PC-9 (cell line): ENCODE results near the gene FCMR.

ENCODE experiments used
- EZH2 ChIP-seq: fragments of 200-600 bp; sonication (generic); IDR thresholded peaks from 2 replicates; pipeline ENCODE4 v1.8.0; 2017; ENCODE audit warnings: antibody characterized with exemption, low read depth
- TF ChIP-seq, protein P1 (sequence below): fragments of 200-600 bp; sonication (generic); conservative IDR thresholded peaks from 2 replicates; pipeline ENCODE4 v1.6.1; 2017; ENCODE audit warnings: mixed run types, antibody characterized with exemption, mild to moderate bottlenecking, moderate library complexity

DNA sequence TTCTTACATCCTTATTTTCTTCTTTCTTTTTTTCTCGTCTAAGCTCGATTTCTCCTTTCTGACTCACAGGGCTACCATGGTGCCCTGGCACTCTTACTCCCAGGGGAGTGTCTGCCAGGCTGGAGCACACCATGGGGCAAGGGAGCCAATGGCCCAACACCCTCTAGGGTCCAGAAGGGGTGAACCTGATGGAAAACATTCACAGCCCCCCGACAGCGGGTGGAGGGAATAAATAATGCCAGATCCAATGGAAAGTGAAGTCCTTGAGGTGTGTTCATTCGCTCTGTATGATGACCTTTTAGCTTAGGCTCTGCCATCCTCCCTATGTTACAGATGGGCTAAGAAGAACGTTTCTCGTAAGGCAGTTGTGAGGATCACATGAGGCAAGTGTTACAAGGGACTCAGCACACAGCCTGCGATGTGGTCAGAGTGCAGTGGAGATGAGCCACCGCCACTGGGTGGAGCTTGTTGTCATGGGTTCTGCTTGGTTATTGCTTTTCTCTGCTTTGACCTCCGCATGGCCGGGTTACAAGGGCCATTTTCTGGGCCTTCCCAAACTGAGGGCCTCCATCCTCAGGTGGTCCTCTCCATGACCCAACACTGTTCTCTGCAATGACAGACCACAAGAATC is 3.5 kb upstream of the FCMR start:
- TF ChIP-seq, protein P1, sequence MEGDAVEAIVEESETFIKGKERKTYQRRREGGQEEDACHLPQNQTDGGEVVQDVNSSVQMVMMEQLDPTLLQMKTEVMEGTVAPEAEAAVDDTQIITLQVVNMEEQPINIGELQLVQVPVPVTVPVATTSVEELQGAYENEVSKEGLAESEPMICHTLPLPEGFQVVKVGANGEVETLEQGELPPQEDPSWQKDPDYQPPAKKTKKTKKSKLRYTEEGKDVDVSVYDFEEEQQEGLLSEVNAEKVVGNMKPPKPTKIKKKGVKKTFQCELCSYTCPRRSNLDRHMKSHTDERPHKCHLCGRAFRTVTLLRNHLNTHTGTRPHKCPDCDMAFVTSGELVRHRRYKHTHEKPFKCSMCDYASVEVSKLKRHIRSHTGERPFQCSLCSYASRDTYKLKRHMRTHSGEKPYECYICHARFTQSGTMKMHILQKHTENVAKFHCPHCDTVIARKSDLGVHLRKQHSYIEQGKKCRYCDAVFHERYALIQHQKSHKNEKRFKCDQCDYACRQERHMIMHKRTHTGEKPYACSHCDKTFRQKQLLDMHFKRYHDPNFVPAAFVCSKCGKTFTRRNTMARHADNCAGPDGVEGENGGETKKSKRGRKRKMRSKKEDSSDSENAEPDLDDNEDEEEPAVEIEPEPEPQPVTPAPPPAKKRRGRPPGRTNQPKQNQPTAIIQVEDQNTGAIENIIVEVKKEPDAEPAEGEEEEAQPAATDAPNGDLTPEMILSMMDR = no peak
- TF ChIP-seq EZH2 = no peak
